HEK293 (cell line): Measurements from ENCODE around the gene TMEM202.

Experiments
- CTCF ChIA-PET: fragments of 350-600 bp; formaldehyde crosslinking; extraction: SDS; loops from one replicate; lab custom pipeline; 2021; ENCODE audit warnings: antibody characterized with exemption; lab: Yijun Ruan, JAX
- POLR2A ChIA-PET: fragments of 300-600 bp; formaldehyde crosslinking; extraction: SDS; loops from one replicate; lab custom pipeline; 2020; ENCODE audit warnings: antibody characterized with exemption, inconsistent platforms; lab: Yijun Ruan, JAX
- H3K27ac ChIP-seq: fragments of 200-500 bp; sonication (Bioruptor generic); 2 replicates; pipeline ENCODE4 v1.5.1; 2014; ENCODE audit warnings: low read depth, low read length, control low read depth, inconsistent platforms; ENCODE audit errors: extremely low read depth
- H3K36me3 ChIP-seq, 2 experiments: fragments of 200-500 bp in 1 of 2; sonication (Bioruptor generic) in 1 of 2; 1 replicate in 1 of 2; 2 replicates in 1 of 2; pipeline ENCODE4 v1.5.1; 2014 to 2017; ENCODE audit warnings: inconsistent platforms in 2 of 2, low read length in 2 of 2; ENCODE audit not compliant: control insufficient read depth in 2 of 2, insufficient read depth in 1 of 2
- H3K4me1 ChIP-seq: fragments of 200-500 bp; sonication (Bioruptor generic); 2 replicates; pipeline ENCODE4 v1.5.1; 2014; ENCODE audit warnings: mild to moderate bottlenecking, low read length, inconsistent platforms; ENCODE audit not compliant: control insufficient read depth, insufficient read depth
- H3K4me3 ChIP-seq: 2 replicates; pipeline ENCODE4 v1.5.1; 2011; ENCODE audit warnings: low read depth, mild to moderate bottlenecking, control low read depth, low read length, moderate library complexity
- H3K9me3 ChIP-seq: fragments of 200-500 bp; sonication (Bioruptor generic); 2 replicates; pipeline ENCODE4 v1.5.1; 2014; ENCODE audit warnings: low read depth, low read length, inconsistent platforms; ENCODE audit not compliant: control insufficient read depth, insufficient read depth
- FEZF1 ChIP-seq: fragments of 450-650 bp; formaldehyde crosslinking; IDR thresholded peaks from 2 replicates; pipeline ENCODE4 v1.5.1; 2016; ENCODE audit warnings: missing biosample characterization, missing genetic modification characterization
- GLIS1 ChIP-seq: fragments of 450-650 bp; formaldehyde crosslinking; IDR thresholded peaks from 2 replicates; pipeline ENCODE4 v1.5.1; 2016; ENCODE audit warnings: missing biosample characterization, missing genetic modification characterization
- INSM2 ChIP-seq: fragments of 450-650 bp; formaldehyde crosslinking; IDR thresholded peaks from 2 replicates; pipeline ENCODE4 v1.5.1; 2016; ENCODE audit warnings: missing biosample characterization, missing genetic modification characterization
- SP7 ChIP-seq: fragments of 450-650 bp; formaldehyde crosslinking; IDR thresholded peaks from 2 replicates; pipeline ENCODE4 v1.5.1; 2016; ENCODE audit warnings: missing biosample characterization, missing genetic modification characterization
- ZBTB17 ChIP-seq: fragments of 450-650 bp; formaldehyde crosslinking; IDR thresholded peaks from 2 replicates; pipeline ENCODE4 v1.5.1; 2016; ENCODE audit warnings: missing biosample characterization, missing genetic modification characterization
- ZBTB8A ChIP-seq: fragments of 450-650 bp; formaldehyde crosslinking; IDR thresholded peaks from 2 replicates; pipeline ENCODE4 v1.5.1; 2016; ENCODE audit warnings: missing biosample characterization, missing genetic modification characterization
- ZFP41 ChIP-seq: fragments of 450-650 bp; formaldehyde crosslinking; IDR thresholded peaks from 2 replicates; pipeline ENCODE4 v1.5.1; 2016; ENCODE audit warnings: missing biosample characterization, missing genetic modification characterization, borderline replicate concordance
- ZNF112 ChIP-seq: fragments of 450-650 bp; formaldehyde crosslinking; IDR thresholded peaks from 2 replicates; pipeline ENCODE4 v1.5.0; 2017; ENCODE audit warnings: missing biosample characterization, missing genetic modification characterization
- ZNF155 ChIP-seq: fragments of 450-650 bp; formaldehyde crosslinking; IDR thresholded peaks from 2 replicates; pipeline ENCODE4 v1.5.1; 2016; ENCODE audit warnings: missing biosample characterization, missing genetic modification characterization
- ZNF169 ChIP-seq: fragments of 450-650 bp; formaldehyde crosslinking; IDR thresholded peaks from 2 replicates; pipeline ENCODE4 v1.5.1; 2016; ENCODE audit warnings: missing biosample characterization, missing genetic modification characterization
- ZNF248 ChIP-seq: fragments of 450-650 bp; formaldehyde crosslinking; IDR thresholded peaks from 2 replicates; pipeline ENCODE4 v1.5.1; 2017; ENCODE audit warnings: missing biosample characterization, missing genetic modification characterization
- ZNF335 ChIP-seq: fragments of 450-650 bp; formaldehyde crosslinking; conservative IDR thresholded peaks from 2 replicates; pipeline ENCODE4 v1.5.1; 2016; ENCODE audit warnings: missing biosample characterization, missing genetic modification characterization
- ZNF366 ChIP-seq: fragments of 450-650 bp; formaldehyde crosslinking; conservative IDR thresholded peaks from 2 replicates; pipeline ENCODE4 v1.5.1; 2016; ENCODE audit warnings: missing biosample characterization, missing genetic modification characterization
- ZNF426 ChIP-seq: fragments of 450-650 bp; formaldehyde crosslinking; IDR thresholded peaks from 2 replicates; pipeline ENCODE4 v1.5.1; 2017; ENCODE audit warnings: missing biosample characterization, missing genetic modification characterization, mild to moderate bottlenecking, inconsistent platforms, moderate library complexity
- ZNF530 ChIP-seq: fragments of 450-650 bp; formaldehyde crosslinking; IDR thresholded peaks from 2 replicates; pipeline ENCODE4 v1.5.1; 2016; ENCODE audit warnings: low read depth, missing biosample characterization, missing genetic modification characterization
- ZNF837 ChIP-seq: fragments of 450-650 bp; formaldehyde crosslinking; IDR thresholded peaks from 2 replicates; pipeline ENCODE4 v1.5.1; 2016; ENCODE audit warnings: missing biosample characterization, missing genetic modification characterization
- TF ChIP-seq, protein P1 (sequence below): fragments of 450-650 bp; formaldehyde crosslinking; IDR thresholded peaks from 2 replicates; pipeline ENCODE4 v1.5.1; 2016; ENCODE audit warnings: missing biosample characterization, missing genetic modification characterization
- TF ChIP-seq, protein P2 (sequence below): fragments of 450-650 bp; formaldehyde crosslinking; IDR thresholded peaks from 2 replicates; pipeline ENCODE4 v1.5.1; 2016; ENCODE audit warnings: missing biosample characterization, missing genetic modification characterization
- TF ChIP-seq, protein P3 (sequence below): fragments of 450-650 bp; formaldehyde crosslinking; IDR thresholded peaks from 2 replicates; pipeline ENCODE4 v1.5.1; 2016; ENCODE audit warnings: missing biosample characterization, missing genetic modification characterization, borderline replicate concordance
- TF ChIP-seq, protein P4 (sequence below): fragments of 450-650 bp; formaldehyde crosslinking; IDR thresholded peaks from 2 replicates; pipeline ENCODE4 v1.5.1; 2016; ENCODE audit warnings: missing biosample characterization, missing genetic modification characterization

Gene TMEM202, protein sequence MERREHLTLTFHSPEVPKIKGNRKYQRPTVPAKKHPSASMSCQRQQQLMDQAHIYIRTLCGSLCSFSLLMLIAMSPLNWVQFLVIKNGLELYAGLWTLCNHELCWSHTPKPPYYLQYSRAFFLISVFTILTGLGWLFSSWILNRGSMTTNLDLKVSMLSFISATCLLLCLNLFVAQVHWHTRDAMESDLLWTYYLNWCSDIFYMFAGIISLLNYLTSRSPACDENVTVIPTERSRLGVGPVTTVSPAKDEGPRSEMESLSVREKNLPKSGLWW

GRCh38 chr15:72397796-72398588, at the start of gene TMEM202:
Gene TMEM202, plus strand, starts transcription at chr15:72398305. Its CDS starts 22 bp downstream, at chr15:72398327.
- POLR2A ChIA-PET, result interaction anchor here (0.6 kb wide), 1 partner anchor 39 kb away, joined by 6 read pairs; no protein-coding TSS in a partner anchor
- Histone ChIP-seq H3K9me3 (no peaks in the 10 kb centered on the region), H3K4me3 (no peak within 1 kb of the TSS), H3K36me3 (no peaks in the 10 kb centered on the region), H3K27ac (no peak within 1 kb of the TSS), H3K4me1 (peaks cover 2% of the 10 kb centered on the region; the same call in 1 of the 2 replicates)
- CTCF ChIA-PET, result no interaction called here
- no peak for TF ChIP-seq ZNF169
- TF ChIP-seq, protein P1, sequence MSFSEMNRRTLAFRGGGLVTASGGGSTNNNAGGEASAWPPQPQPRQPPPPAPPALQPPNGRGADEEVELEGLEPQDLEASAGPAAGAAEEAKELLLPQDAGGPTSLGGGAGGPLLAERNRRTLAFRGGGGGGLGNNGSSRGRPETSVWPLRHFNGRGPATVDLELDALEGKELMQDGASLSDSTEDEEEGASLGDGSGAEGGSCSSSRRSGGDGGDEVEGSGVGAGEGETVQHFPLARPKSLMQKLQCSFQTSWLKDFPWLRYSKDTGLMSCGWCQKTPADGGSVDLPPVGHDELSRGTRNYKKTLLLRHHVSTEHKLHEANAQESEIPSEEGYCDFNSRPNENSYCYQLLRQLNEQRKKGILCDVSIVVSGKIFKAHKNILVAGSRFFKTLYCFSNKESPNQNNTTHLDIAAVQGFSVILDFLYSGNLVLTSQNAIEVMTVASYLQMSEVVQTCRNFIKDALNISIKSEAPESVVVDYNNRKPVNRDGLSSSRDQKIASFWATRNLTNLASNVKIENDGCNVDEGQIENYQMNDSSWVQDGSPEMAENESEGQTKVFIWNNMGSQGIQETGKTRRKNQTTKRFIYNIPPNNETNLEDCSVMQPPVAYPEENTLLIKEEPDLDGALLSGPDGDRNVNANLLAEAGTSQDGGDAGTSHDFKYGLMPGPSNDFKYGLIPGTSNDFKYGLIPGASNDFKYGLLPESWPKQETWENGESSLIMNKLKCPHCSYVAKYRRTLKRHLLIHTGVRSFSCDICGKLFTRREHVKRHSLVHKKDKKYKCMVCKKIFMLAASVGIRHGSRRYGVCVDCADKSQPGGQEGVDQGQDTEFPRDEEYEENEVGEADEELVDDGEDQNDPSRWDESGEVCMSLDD (tag by site-specific recombination), result no peak
- TF ChIP-seq ZBTB8A (tag by site-specific recombination), result no peak
- TF ChIP-seq, protein P2, sequence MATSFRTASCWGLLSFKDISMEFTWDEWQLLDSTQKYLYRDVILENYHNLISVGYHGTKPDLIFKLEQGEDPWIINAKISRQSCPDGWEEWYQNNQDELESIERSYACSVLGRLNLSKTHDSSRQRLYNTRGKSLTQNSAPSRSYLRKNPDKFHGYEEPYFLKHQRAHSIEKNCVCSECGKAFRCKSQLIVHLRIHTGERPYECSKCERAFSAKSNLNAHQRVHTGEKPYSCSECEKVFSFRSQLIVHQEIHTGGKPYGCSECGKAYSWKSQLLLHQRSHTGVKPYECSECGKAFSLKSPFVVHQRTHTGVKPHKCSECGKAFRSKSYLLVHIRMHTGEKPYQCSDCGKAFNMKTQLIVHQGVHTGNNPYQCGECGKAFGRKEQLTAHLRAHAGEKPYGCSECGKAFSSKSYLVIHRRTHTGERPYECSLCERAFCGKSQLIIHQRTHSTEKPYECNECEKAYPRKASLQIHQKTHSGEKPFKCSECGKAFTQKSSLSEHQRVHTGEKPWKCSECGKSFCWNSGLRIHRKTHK, result no peak
- no peak for TF ChIP-seq FEZF1 (tag by site-specific recombination)

GRCh38 chr15:72353266-72353665, 44.8 kb upstream of the TMEM202 start:
- Histone ChIP-seq H3K4me1 (no peaks in the 10 kb centered on the region), H3K27ac (no peak overlapping the region), H3K4me3 (no peak overlapping the region), H3K36me3 (peaks cover 32 to 86% of the 10 kb centered on the region in 2 experiments), H3K9me3 (no peaks in the 10 kb centered on the region)
- ChIA-PET POLR2A (no interaction called here), CTCF (no interaction called here)
- TF ChIP-seq GLIS1 (tag by site-specific recombination), result no peak
- TF ChIP-seq ZNF155 (tag by site-specific recombination), result no peak
- TF ChIP-seq, protein P3, sequence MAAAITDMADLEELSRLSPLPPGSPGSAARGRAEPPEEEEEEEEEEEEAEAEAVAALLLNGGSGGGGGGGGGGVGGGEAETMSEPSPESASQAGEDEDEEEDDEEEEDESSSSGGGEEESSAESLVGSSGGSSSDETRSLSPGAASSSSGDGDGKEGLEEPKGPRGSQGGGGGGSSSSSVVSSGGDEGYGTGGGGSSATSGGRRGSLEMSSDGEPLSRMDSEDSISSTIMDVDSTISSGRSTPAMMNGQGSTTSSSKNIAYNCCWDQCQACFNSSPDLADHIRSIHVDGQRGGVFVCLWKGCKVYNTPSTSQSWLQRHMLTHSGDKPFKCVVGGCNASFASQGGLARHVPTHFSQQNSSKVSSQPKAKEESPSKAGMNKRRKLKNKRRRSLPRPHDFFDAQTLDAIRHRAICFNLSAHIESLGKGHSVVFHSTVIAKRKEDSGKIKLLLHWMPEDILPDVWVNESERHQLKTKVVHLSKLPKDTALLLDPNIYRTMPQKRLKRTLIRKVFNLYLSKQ, result no peak
- TF ChIP-seq, protein P4, sequence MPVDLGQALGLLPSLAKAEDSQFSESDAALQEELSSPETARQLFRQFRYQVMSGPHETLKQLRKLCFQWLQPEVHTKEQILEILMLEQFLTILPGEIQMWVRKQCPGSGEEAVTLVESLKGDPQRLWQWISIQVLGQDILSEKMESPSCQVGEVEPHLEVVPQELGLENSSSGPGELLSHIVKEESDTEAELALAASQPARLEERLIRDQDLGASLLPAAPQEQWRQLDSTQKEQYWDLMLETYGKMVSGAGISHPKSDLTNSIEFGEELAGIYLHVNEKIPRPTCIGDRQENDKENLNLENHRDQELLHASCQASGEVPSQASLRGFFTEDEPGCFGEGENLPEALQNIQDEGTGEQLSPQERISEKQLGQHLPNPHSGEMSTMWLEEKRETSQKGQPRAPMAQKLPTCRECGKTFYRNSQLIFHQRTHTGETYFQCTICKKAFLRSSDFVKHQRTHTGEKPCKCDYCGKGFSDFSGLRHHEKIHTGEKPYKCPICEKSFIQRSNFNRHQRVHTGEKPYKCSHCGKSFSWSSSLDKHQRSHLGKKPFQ (tag by site-specific recombination), result no peak
- no peak for TF ChIP-seq ZNF530 (tag by site-specific recombination)
- TF ChIP-seq SP7 (tag by site-specific recombination), result no peak
- TF ChIP-seq INSM2, result no peak
- no peak for TF ChIP-seq ZNF837 (tag by site-specific recombination)
- no peak for TF ChIP-seq ZNF248 (tag by site-specific recombination)
- no peak for TF ChIP-seq ZNF426 (tag by site-specific recombination)
- no peak for TF ChIP-seq ZNF169
- no peak for TF ChIP-seq ZFP41 (tag by site-specific recombination)
- no peak for TF ChIP-seq ZBTB17
- no peak for TF ChIP-seq ZNF366 (tag by site-specific recombination)
- TF ChIP-seq ZNF335 (tag by site-specific recombination), result no peak
- TF ChIP-seq ZNF112 (tag by site-specific recombination), result no peak
